Fibroblast of peridontal ligament (primary cell): ENCODE measurements around the gene DCAF5.
A peak's percentile ranks its signal among the peaks of the same experiment; 100 is the strongest.
"Not testable (repeated sequence)": the region's sequence is repeated elsewhere in the genome, so short reads cannot be mapped to it uniquely, and the experiment has no call there.

Source experiments
- DNase-seq: peaks from one replicate; pipeline ENCODE4 v3.0.0-alpha.2; 2010; ENCODE audit errors: extremely low read depth

The DCAF5 gene

GRCh38 chr14:69101331-69101826, 51.5 kb downstream of the DCAF5 start:
- DNase-seq: peak; percentile 96

GRCh38 chr14:69097974-69098373, 54.9 kb downstream of the DCAF5 start:
- no peak for DNase-seq

GRCh38 chr14:69096781-69097475, 56.0 kb downstream of the DCAF5 start:
- DNase-seq: peak; percentile 26

GRCh38 chr14:69096246-69096645, 56.7 kb downstream of the DCAF5 start:
- DNase-seq: no peak

GRCh38 chr14:69094481-69094880, 58.4 kb downstream of the DCAF5 start:
- DNase-seq: no peak

GRCh38 chr14:69093631-69094421, 59.1 kb downstream of the DCAF5 start:
- DNase-seq: peak; percentile 46

- DNase-seq: no peak
Measured at GRCh38 chr14:69092840-69093422, 60.0 kb downstream of the DCAF5 start.

GRCh38 chr14:69091695-69092094, 61.2 kb downstream of the DCAF5 start:
- DNase-seq: no peak

GRCh38 chr14:69091006-69091405, 61.9 kb downstream of the DCAF5 start:
- DNase-seq: no peak

- DNase-seq: peak; percentile 51
Measured at GRCh38 chr14:69090187-69090789, 62.6 kb downstream of the DCAF5 start.

- no peak for DNase-seq
Measured at GRCh38 chr14:69089046-69089445, 63.9 kb downstream of the DCAF5 start.

- DNase-seq: peak; percentile 44
Measured at GRCh38 chr14:69088586-69088985, 64.3 kb downstream of the DCAF5 start.

- no peak for DNase-seq
Measured at GRCh38 chr14:69087061-69087461, 65.9 kb downstream of the DCAF5 start.

GRCh38 chr14:69086537-69086936, 66.4 kb downstream of the DCAF5 start:
- DNase-seq: no peak

- no peak for DNase-seq
Measured at GRCh38 chr14:69084023-69084422, 68.9 kb downstream of the DCAF5 start.

GRCh38 chr14:69083181-69083580, 69.7 kb downstream of the DCAF5 start:
- DNase-seq: no peak

- no peak for DNase-seq
Measured at GRCh38 chr14:69081271-69081670, 71.6 kb downstream of the DCAF5 start.

- DNase-seq: no peak
Measured at GRCh38 chr14:69079747-69080146, 73.2 kb downstream of the DCAF5 start.

- peak; percentile 82 for DNase-seq
Measured at GRCh38 chr14:69079188-69079742, 73.7 kb downstream of the DCAF5 start.

- DNase-seq: peak; percentile 89
Measured at GRCh38 chr14:69077841-69078240, 75.1 kb downstream of the DCAF5 start.

GRCh38 chr14:69077185-69077584, 75.7 kb downstream of the DCAF5 start:
- not testable (repeated sequence) for DNase-seq

- no peak for DNase-seq
Measured at GRCh38 chr14:69076341-69076740, 76.6 kb downstream of the DCAF5 start.
